Retinal pigment epithelial cell (primary cell): ENCODE measurements around the gene PHIP.

Source experiments
- DNase-seq: peaks from one replicate; pipeline ENCODE4 v3.0.0-alpha.2; 2010; ENCODE audit warnings: low read depth
- H3K4me3 ChIP-seq: 2 replicates; pipeline ENCODE4 v1.5.1; 2011; ENCODE audit warnings: mild to moderate bottlenecking, low read length, control low read depth, moderate library complexity
- TF ChIP-seq, protein P1 (sequence below): conservative IDR thresholded peaks from 2 replicates; pipeline ENCODE4 v1.5.1; 2011; ENCODE audit warnings: low read depth, low read length, control low read depth, inconsistent platforms

The PHIP gene

DNA sequence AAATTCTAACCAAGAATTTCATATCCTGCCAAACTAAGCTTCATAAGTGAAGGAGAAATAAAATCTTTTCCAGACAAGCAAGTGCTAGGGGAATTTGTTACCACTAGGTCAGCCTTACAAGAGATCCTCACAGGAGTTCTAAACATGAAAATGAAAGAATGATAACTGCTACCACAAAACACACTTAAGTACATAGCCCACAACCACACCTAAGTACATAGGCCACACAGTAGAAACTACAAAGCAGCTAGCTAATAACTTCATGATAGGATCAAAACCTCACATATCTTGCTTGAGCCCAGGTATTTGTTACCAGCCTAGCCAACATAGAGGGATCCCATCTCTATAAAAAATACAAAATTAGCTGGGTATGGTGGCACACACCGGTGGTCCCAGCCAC lies 160.3 kb downstream of the PHIP start:
- TF ChIP-seq, protein P1, sequence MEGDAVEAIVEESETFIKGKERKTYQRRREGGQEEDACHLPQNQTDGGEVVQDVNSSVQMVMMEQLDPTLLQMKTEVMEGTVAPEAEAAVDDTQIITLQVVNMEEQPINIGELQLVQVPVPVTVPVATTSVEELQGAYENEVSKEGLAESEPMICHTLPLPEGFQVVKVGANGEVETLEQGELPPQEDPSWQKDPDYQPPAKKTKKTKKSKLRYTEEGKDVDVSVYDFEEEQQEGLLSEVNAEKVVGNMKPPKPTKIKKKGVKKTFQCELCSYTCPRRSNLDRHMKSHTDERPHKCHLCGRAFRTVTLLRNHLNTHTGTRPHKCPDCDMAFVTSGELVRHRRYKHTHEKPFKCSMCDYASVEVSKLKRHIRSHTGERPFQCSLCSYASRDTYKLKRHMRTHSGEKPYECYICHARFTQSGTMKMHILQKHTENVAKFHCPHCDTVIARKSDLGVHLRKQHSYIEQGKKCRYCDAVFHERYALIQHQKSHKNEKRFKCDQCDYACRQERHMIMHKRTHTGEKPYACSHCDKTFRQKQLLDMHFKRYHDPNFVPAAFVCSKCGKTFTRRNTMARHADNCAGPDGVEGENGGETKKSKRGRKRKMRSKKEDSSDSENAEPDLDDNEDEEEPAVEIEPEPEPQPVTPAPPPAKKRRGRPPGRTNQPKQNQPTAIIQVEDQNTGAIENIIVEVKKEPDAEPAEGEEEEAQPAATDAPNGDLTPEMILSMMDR: no peak

DNA sequence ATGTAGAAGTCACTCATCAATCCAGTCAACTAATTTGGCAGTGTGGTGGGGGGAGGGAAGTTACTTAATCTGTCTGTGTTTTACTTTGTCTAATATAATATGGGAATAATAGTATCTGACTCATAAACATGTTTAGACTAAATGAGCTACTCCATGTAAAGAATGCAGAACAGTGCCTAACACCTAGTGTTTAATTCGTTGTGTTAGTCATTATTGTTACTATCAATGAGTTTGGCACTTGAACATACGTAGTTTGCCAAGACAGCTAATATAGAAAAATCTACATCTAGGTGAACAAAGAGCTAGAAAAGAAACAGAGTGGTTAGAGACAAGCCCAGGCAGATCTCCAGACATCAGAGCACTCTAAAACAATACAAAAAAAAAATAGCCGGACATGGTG lies 161.6 kb downstream of the PHIP start:
- TF ChIP-seq, protein P1: no peak
- H3K4me3 ChIP-seq: no peak overlapping the region
- no peak for DNase-seq

More for the DNA sequence above, 160.3 kb downstream of the PHIP start:
- DNase-seq: no peak
- no peak overlapping the region for H3K4me3 ChIP-seq

DNA sequence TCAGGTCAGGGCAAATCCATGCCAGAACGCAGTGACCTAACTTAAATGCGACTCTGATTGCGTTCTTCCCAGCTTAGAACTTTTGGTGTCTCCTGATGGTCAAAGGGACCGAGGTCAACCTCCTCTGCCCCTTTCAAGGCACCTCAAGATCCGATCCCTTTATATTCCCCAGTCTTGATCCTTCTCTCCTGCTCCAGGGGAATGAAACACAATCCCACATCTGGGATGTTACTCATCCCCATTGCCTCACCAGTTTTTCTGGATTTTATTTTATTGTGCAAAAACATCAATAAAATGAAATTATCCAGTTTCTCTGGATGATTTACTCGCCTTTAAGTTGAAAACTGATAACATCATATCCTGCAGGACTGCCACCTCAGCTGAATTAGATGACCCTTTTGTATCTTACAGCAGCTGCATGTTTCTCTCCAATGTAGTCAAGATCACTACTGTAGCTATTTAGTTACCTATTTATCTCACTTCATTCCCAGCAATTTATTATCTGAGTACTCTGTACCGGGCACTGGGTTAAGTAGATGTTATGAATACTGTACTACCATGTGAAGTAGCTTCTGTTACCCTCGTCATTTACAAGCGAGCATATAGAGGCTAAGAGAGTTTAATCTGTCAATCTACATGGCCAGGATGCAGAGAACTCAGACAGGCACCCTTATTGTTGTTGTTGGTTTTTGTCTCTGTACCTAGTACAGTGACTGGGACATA lies 166.7 kb downstream of the PHIP start:
- TF ChIP-seq, protein P1: no peak
- no peak for DNase-seq
- peak overlapping the region; percentile 59 for H3K4me3 ChIP-seq

DNA sequence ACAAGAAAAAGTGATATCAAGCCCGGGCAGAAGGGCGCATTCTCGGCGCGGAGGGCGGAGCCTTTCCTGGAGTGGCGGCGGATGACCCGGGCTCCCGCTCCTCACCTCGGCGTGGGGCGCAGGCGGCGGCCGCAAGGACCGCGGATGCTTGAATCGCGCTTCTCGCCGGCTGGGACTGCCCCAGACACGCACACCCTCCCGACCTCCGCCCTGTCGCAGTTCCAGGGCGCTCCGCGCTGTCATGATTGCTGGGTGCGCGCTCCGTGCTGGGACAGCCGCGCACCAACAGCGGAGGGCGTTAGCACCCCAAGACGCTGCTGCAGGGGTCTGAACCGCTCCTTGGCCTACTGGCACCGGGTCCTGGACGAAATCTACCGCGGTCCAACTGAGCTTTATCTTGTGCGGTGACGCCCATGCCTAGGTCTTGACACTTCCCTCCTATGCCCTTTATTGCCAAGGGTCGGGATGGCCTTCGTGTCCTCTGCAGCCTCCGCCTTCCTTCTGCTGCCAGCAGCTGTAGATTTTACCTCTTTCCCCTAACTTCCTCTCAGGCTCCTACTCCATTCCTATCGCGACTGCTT lies 167.4 kb downstream of the PHIP start:
- TF ChIP-seq, protein P1: no peak
- DNase-seq: no peak
- H3K4me3 ChIP-seq: peak overlapping the region; percentile 59

DNA sequence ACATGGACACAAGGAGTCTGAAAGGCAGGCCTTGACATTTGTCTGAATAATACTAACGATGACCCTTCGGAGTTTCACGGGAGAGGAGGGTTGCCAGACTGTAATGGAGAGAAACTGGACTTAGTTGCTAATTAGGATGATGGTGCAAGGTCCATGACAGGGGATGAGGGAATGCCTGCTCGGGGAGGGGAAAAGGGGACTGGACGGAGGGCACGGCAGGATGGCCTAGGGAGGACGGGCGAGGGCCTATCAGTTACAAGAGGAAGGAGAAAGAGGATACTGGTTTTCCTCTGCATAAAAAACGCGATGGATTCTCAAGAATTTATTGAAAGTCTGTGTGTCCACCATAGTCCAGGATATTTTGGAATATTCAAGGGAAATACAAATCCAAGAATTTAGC lies 168.0 kb downstream of the PHIP start:
- peak overlapping the region; percentile 59 for H3K4me3 ChIP-seq
- TF ChIP-seq, protein P1: no peak
- DNase-seq: no peak

DNA sequence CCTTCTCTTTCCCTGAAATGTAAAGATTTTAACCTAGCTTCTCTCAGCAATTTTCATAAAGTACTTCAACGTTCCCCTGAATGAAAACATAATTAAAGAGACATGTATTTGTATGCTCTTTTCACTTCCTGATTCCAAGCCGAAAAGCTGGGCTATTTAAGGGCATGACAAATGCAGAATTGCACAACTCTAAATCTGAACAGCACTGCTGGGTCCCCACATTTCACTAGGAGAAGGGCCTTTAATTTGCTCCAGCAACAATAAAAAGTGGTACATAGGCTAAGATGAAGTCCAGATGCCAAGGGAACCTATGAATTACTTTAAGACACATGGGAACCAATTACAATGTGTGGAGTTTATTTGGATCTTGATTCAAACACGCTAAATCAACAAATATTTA lies 168.7 kb downstream of the PHIP start:
- no peak for DNase-seq
- TF ChIP-seq, protein P1: no peak
- no peak overlapping the region for H3K4me3 ChIP-seq

DNA sequence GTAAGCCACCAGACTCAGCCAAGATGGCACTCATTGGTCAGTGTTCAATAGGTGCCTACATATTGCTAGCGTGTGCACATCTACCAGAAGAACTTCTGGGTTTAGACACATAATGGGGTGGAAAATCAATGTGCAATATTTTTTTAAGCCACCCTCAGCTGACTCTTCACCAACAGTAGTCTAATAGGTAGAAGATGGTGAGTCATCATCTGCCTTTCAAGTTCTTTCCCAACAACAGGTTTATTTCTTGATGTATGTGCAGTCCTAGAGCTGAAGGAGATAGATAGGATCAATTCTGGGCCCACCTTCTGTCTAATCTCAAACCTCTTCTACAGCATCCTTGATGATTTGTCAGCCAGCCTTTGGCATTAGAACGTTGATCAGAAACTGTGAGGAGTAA lies 169.4 kb downstream of the PHIP start:
- H3K4me3 ChIP-seq: no peak overlapping the region
- TF ChIP-seq, protein P1: no peak
- DNase-seq: no peak
